NCI-H2029 treated with DMSO at 0.1 percent for 48 hours (cell line): Measurements from ENCODE around the gene SLC49A3.

ENCODE experiments used
- DNase-seq: peaks from one replicate; lab custom pipeline; 2025; lab: John Stamatoyannopoulos, UW

Gene SLC49A3

GRCh38 chr4:665751-666435, 23.1 kb downstream of the SLC49A3 start:
- no peak for DNase-seq

GRCh38 chr4:665381-665750, 23.6 kb downstream of the SLC49A3 start:
- DNase-seq, result no peak

GRCh38 chr4:664713-665231, 24.2 kb downstream of the SLC49A3 start:
- no peak for DNase-seq

- no peak for DNase-seq
These were observed 25.2 kb downstream of the SLC49A3 start for GRCh38 chr4:663438-664428.

GRCh38 chr4:663046-663437, 25.9 kb downstream of the SLC49A3 start:
- DNase-seq, result no peak

GRCh38 chr4:661881-662761, 26.8 kb downstream of the SLC49A3 start:
- DNase-seq, result no peak

- no peak for DNase-seq
These were observed 27.7 kb downstream of the SLC49A3 start for GRCh38 chr4:661231-661630.

GRCh38 chr4:660401-660800, 28.6 kb downstream of the SLC49A3 start:
- DNase-seq, result no peak

GRCh38 chr4:659851-660250, 29.1 kb downstream of the SLC49A3 start:
- no peak for DNase-seq

- DNase-seq, result no peak
These were observed 30.0 kb downstream of the SLC49A3 start for GRCh38 chr4:658681-659667.

GRCh38 chr4:657834-658667, 30.9 kb downstream of the SLC49A3 start:
- DNase-seq, result no peak

GRCh38 chr4:657338-657833, 31.6 kb downstream of the SLC49A3 start:
- DNase-seq, result no peak

GRCh38 chr4:656436-657337, 32.3 kb downstream of the SLC49A3 start:
- no peak for DNase-seq

- no peak for DNase-seq
These were observed 33.3 kb downstream of the SLC49A3 start for GRCh38 chr4:655464-656151.

- DNase-seq, result no peak
These were observed 34.0 kb downstream of the SLC49A3 start for GRCh38 chr4:654871-655463.

GRCh38 chr4:654503-654845, 34.5 kb downstream of the SLC49A3 start:
- DNase-seq, result no peak

- DNase-seq, result no peak
These were observed 35.0 kb downstream of the SLC49A3 start for GRCh38 chr4:653831-654502.
